GM12878 (cell line): ENCODE results near the gene FGF1. TPM values are rescaled to one million over a fixed set of nuclear protein-coding genes. Genes with fewer than 3 reads are reported as not detected.
A peak's percentile ranks its signal among the peaks of the same experiment; 100 is the strongest.

Experiments used
- ATAC-seq: fragments of 200-7000 bp; cut with Tn5 transposase; 3 replicates; pipeline ENCODE4 v1.9.1; 2020; ENCODE audit warnings: mild to moderate bottlenecking, moderate library complexity
- BruUV-seq: library from RNA; stranded (reverse); fragments of 400-500 nt; replicated peaks from 2 replicates; lab custom pipeline; 2021; lab: Mats Ljungman, UMichigan
- CTCF ChIA-PET: fragments of 300-600 bp; sonication (Branson Sonifier 250); formaldehyde crosslinking; extraction: SDS; loops from one replicate; lab custom pipeline; 2021; ENCODE audit warnings: inconsistent platforms; lab: Yijun Ruan, JAX
- POLR2A ChIA-PET: fragments of 350-600 bp; formaldehyde crosslinking; extraction: SDS; loops from one replicate; lab custom pipeline; 2021; ENCODE audit warnings: inconsistent platforms; lab: Charles Lee
- RAD21 ChIA-PET: fragments of 300-600 bp; sonication (Branson Sonifier 250); formaldehyde crosslinking; loops from one replicate; lab custom pipeline; 2023; ENCODE audit warnings: antibody characterized with exemption; ENCODE audit not compliant: unreplicated experiment; lab: Charles Lee
- SMC1A ChIA-PET: fragments of 300-600 bp; sonication (Branson Sonifier 250); formaldehyde crosslinking; loops from one replicate; lab custom pipeline; 2023; ENCODE audit not compliant: unreplicated experiment, uncharacterized antibody; lab: Charles Lee
- DNase-seq: peaks from one replicate; pipeline ENCODE4 v3.0.0-alpha.2; 2011; ENCODE audit warnings: low read depth, low spot score
- FAIRE-seq: peaks from 3 replicates; lab custom pipeline; 2011; peaks lifted over from hg19 to GRCh38; lab: Jason Lieb, UNC
- H2AFZ ChIP-seq: 2 replicates; pipeline ENCODE4 v1.6.0; 2011; ENCODE audit warnings: low read depth, low read length, control low read depth; ENCODE audit not compliant: control insufficient read depth
- H3K27ac ChIP-seq: 2 replicates; pipeline ENCODE4 v1.5.1; 2011; ENCODE audit warnings: control low read depth; ENCODE audit not compliant: control insufficient read depth, insufficient read depth
- H3K27me3 ChIP-seq, 2 experiments: replicated peaks in 1 of 2; 2 replicates each; pipeline versions ENCODE4 v1.6.0 to v1.6.1; 2011; ENCODE audit warnings: low read length in 1 of 2; ENCODE audit not compliant: control insufficient read depth in 2 of 2, insufficient read depth in 2 of 2
- H3K36me3 ChIP-seq, 2 experiments: 2 replicates each; pipeline ENCODE4 v1.5.1; 2011; ENCODE audit warnings: low read length in 1 of 2; ENCODE audit not compliant: control insufficient read depth in 2 of 2, insufficient read depth in 2 of 2
- H3K4me1 ChIP-seq: 2 replicates; pipeline ENCODE4 v1.6.1; 2011; ENCODE audit warnings: mild to moderate bottlenecking, low read length, moderate library complexity, mixed read lengths; ENCODE audit not compliant: control insufficient read depth, insufficient read depth
- H3K4me2 ChIP-seq: 2 replicates; pipeline ENCODE4 v1.6.0; 2011; ENCODE audit warnings: control low read depth; ENCODE audit not compliant: control insufficient read depth, insufficient read depth
- H3K4me3 ChIP-seq: fragments of 200-600 bp; sonication (generic); 2 replicates; pipeline ENCODE4 v1.5.1; 2016
- H3K79me2 ChIP-seq: 2 replicates; pipeline ENCODE4 v1.6.0; 2011; ENCODE audit warnings: low read length; ENCODE audit not compliant: control insufficient read depth, insufficient read depth
- H3K9ac ChIP-seq: 2 replicates; pipeline ENCODE4 v1.8.0; 2011; ENCODE audit warnings: low read length, control low read depth, mixed read lengths; ENCODE audit not compliant: control insufficient read depth, insufficient read depth
- H3K9me3 ChIP-seq: replicated peaks from 3 replicates; pipeline ENCODE4 v1.5.1; 2011; ENCODE audit warnings: mild to moderate bottlenecking, low read length; ENCODE audit not compliant: control insufficient read depth, insufficient read depth
- H4K20me1 ChIP-seq: 2 replicates; pipeline ENCODE4 v1.6.0; 2011; ENCODE audit not compliant: control insufficient read depth, insufficient read depth
- E2F4 ChIP-seq: IDR thresholded peaks from 2 replicates; pipeline ENCODE4 v1.6.1; 2012; ENCODE audit warnings: low read depth, low read length, improper control_type of control experiment
- RAD21 ChIP-seq: IDR thresholded peaks from 2 replicates; pipeline ENCODE4 v1.6.1; 2011; ENCODE audit warnings: mild to moderate bottlenecking, low read depth, low read length, moderate library complexity; ENCODE audit not compliant: insufficient read depth
- SMC3 ChIP-seq: IDR thresholded peaks from 2 replicates; pipeline ENCODE4 v1.6.1; 2011; ENCODE audit warnings: low read length, improper control_type of control experiment, borderline replicate concordance
- WGBS: methylation state at CpG from one replicate; pipeline ENCODE4 v1.1.6; 2016; ENCODE audit warnings: low lambda C conversion rate; ENCODE audit not compliant: insufficient replicate concordance, insufficient coverage; ENCODE audit errors: missing lambda C conversion rate; 5-methylcytosine and 5-hydroxymethylcytosine counted together
- in situ Hi-C: fragments of 300-500 bp; cut with MboI; formaldehyde crosslinking; loops from 9 replicates; pipeline ENCODE4 v1.14.3; 2018; ENCODE audit warnings: mixed read lengths
- intact Hi-C: fragments of 100-400 bp; cut with micrococcal nuclease; formaldehyde crosslinking; loops from one replicate; pipeline ENCODE4 v1.14.2; 2022; ENCODE audit not compliant: unreplicated experiment
- polyA plus RNA-seq, 11 experiments: library from polyadenylated mRNA; depleted of rRNA in 4 of 11; unstranded in 6 of 11; stranded (reverse) in 5 of 11; fragments of >200 nt; fragmentation: Nextera tagmentation in 4 of 11; fragmentation: Illumina TruSeq in 1 of 11; extraction: Ambion mirVana in 4 of 11; extraction: Trizol in 1 of 11; gene quantifications; 1 replicate in 1 of 11; 2 replicates in 10 of 11; pipeline versions ENCODE4 v1.2.1 to v1.2.3, GENCODE V29; 2011 to 2016; ENCODE audit warnings: inconsistent platforms in 2 of 11, missing spikeins in 2 of 11, low read depth in 1 of 11
- total RNA-seq, 4 experiments: library from RNA; depleted of rRNA in 3 of 4; stranded (reverse); fragments of >200 nt in 3 of 4; fragmentation: Illumina TruSeq in 1 of 4; extraction: Trizol in 1 of 4; gene quantifications; 2 replicates each; pipeline versions ENCODE4 v1.2.1 to v1.2.3, GENCODE V29; 2013 to 2021
- TF ChIP-seq, protein P1 (sequence below), 3 experiments: IDR thresholded peaks in 2 of 3; conservative IDR thresholded peaks in 1 of 3; 2 replicates each; pipeline ENCODE4 v1.5.1; 2011; ENCODE audit warnings: low read depth in 3 of 3, low read length in 3 of 3, mild to moderate bottlenecking in 3 of 3, control low read depth in 2 of 3, moderate library complexity in 2 of 3, inconsistent platforms in 1 of 3, mixed read lengths in 1 of 3; ENCODE audit not compliant: control insufficient read depth in 2 of 3, insufficient read depth in 1 of 3; ENCODE audit errors: extremely low read depth in 1 of 3

The FGF1 gene
- total and polyA plus RNA-seq, 10 of the 15 experiments (the other 5 are each of a cell fraction or from before 2014, with no cell fraction given): not detected

- FAIRE-seq (no peak), ATAC-seq (no peak; the same call in 2 of the 3 replicates), DNase-seq (no peak)
- BruUV-seq: no TSS peak
- Histone ChIP-seq H3K4me1 (no peaks in the 10 kb centered on the region), H3K36me3 (no peaks in the 10 kb centered on the region), H4K20me1 (no peaks in the 10 kb centered on the region), H2AFZ (no peak overlapping the region), H3K4me2 (no peak overlapping the region), H3K9ac (no peak overlapping the region), H3K27ac (no peak overlapping the region), H3K27me3 (no peaks in the 10 kb centered on the region; a peak in 1 of 4 replicates), H3K9me3 (no peaks in the 10 kb centered on the region), H3K4me3 (no peak overlapping the region), H3K79me2 (no peaks in the 10 kb centered on the region)
- in situ Hi-C loops (no loop called here), intact Hi-C loops (no loop called here)
- RAD21 ChIA-PET: no interaction called here
- CTCF ChIA-PET: interaction anchor here (0.6 to 4.0 kb wide), 10 partner anchors 8 to 301 kb away, joined by 3 to 20 read pairs (median 3); no protein-coding TSS in a partner anchor
- POLR2A ChIA-PET: no interaction called here
- WGBS: 36% methylated on average over 6 of the region's 6 CpGs
- SMC1A ChIA-PET: interaction anchor here (0.8 to 1.6 kb wide), 4 partner anchors 12 to 435 kb away, joined by 3 to 5 read pairs (median 4); no protein-coding TSS in a partner anchor
- no peak for TF ChIP-seq E2F4
- TF ChIP-seq SMC3: peak; percentile 20; the same call in 1 of the 2 replicates
- TF ChIP-seq, protein P1, sequence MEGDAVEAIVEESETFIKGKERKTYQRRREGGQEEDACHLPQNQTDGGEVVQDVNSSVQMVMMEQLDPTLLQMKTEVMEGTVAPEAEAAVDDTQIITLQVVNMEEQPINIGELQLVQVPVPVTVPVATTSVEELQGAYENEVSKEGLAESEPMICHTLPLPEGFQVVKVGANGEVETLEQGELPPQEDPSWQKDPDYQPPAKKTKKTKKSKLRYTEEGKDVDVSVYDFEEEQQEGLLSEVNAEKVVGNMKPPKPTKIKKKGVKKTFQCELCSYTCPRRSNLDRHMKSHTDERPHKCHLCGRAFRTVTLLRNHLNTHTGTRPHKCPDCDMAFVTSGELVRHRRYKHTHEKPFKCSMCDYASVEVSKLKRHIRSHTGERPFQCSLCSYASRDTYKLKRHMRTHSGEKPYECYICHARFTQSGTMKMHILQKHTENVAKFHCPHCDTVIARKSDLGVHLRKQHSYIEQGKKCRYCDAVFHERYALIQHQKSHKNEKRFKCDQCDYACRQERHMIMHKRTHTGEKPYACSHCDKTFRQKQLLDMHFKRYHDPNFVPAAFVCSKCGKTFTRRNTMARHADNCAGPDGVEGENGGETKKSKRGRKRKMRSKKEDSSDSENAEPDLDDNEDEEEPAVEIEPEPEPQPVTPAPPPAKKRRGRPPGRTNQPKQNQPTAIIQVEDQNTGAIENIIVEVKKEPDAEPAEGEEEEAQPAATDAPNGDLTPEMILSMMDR (IDR thresholded peaks at IDR 0.05 in 2 of 3, conservative IDR thresholded peaks at IDR 0.05 in 1 of 3; ENCODE audit: control insufficient read depth in 2 of 3, extremely low read depth in 1 of 3, insufficient read depth in 1 of 3, low read depth in 3 of 3, low read length in 3 of 3): peak; percentile 34 to 51 (median 49)
- TF ChIP-seq RAD21: 0 out of 2 replicates have a peak, but pooled peaks have one; percentile 26
These were observed 98.4 kb downstream of the FGF1 start for GRCh38 chr5:142587354-142587965.
